Activated T-helper 1 cell treated with anti-CD3 and anti-CD28 coated beads, Interleukin-12 subunit alpha, Interleukin-12 subunit beta, Interleukin-2, Interleukin-4 antibody, amounts not matched to agents 30 ng/mL and 10 ng/mL and 1 ng/mL, durations not matched to agents 14 hours and 24 hours and 36 hours (primary cell): ENCODE measurements around the gene PLCG2. TPM values are rescaled to one million over a fixed set of nuclear protein-coding genes. Genes with fewer than 3 reads are reported as not detected.
"Not testable (repeated sequence)": the region's sequence is repeated elsewhere in the genome, so short reads cannot be mapped to it uniquely, and the experiment has no call there.

Experiments used
- DNase-seq: peaks from one replicate; pipeline ENCODE4 v3.0.0; 2021; ENCODE audit warnings: low spot score
- H3K27ac Mint-ChIP-seq: one replicate; pipeline ENCODE4 v1.8.0; 2021; ENCODE audit warnings: mild to moderate bottlenecking, mixed read lengths
- H3K27me3 Mint-ChIP-seq: one replicate; pipeline ENCODE4 v1.8.0; 2022; ENCODE audit warnings: mild to moderate bottlenecking, moderate library complexity, mixed read lengths; ENCODE audit not compliant: insufficient read depth
- H3K36me3 Mint-ChIP-seq: one replicate; pipeline ENCODE4 v1.8.0; 2021; ENCODE audit warnings: low read depth, mixed read lengths
- H3K4me1 Mint-ChIP-seq: one replicate; pipeline ENCODE4 v1.8.0; 2021; ENCODE audit warnings: low read depth, mixed read lengths
- H3K4me3 Mint-ChIP-seq: one replicate; pipeline ENCODE4 v1.8.0; 2021; ENCODE audit warnings: mild to moderate bottlenecking, moderate library complexity, mixed read lengths
- H3K9me3 Mint-ChIP-seq: one replicate; pipeline ENCODE4 v1.8.0; 2021; ENCODE audit warnings: mixed read lengths
- intact Hi-C: fragments of 100-400 bp; cut with micrococcal nuclease; formaldehyde crosslinking; loops from one replicate; pipeline ENCODE4 v1.15.1; 2024
- total RNA-seq: library from RNA; stranded (reverse); gene quantifications from 2 replicates; pipeline ENCODE4 v1.2.3, GENCODE V29; 2022

The PLCG2 gene
- total RNA-seq, 1 donor from 2014 or later = 13.7 TPM

DNA sequence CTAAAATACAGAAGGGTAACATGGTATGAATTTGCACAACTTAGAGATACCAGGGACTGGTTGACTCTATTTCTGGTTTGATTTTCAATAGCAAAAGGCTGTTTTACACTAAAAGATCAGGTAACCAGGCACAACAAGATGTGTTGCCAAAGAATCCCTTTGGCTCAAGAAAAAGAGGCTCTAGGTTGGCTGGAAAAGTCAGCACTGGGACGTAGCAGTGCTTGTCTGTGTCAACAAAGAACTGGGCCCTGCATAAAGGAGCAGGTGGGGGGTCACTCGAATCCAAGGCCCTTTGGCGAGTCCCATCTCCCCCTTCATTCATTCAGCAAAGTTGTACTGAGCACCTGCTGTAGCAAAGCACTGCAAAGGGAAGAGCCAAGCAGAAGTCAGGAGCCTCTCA is 213.8 kb downstream of the PLCG2 start:
- Mint-ChIP-seq H3K36me3 (no peaks in the 10 kb centered on the region), H3K4me1 (no peaks in the 10 kb centered on the region), H3K27ac (no peak overlapping the region), H3K27me3 (no peaks in the 10 kb centered on the region), H3K4me3 (no peak overlapping the region), H3K9me3 (no peaks in the 10 kb centered on the region)
- intact Hi-C loops = no loop called here
- no peak for DNase-seq

DNA sequence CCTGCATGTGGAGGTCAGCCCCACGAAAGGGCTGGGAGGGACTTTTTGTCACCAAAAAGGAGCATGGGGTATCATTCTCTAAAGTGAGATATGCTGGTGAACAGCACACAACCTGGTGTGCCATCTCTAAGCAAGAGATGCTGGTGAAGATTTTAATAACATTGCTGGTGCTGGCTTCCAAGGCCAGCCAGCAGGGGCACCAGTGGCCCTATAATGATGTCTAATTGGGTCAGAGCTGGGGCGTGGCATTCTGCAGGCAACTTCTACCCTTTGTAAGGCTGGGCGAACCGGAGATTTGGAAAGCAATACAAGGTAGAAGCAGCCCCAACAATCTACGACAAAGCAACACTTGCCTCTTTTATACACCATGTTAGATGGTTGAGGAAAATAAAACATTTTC is 215.4 kb downstream of the PLCG2 start:
- no peaks in the 10 kb centered on the region for H3K9me3 Mint-ChIP-seq
- no peaks in the 10 kb centered on the region for H3K4me1 Mint-ChIP-seq
- no peak overlapping the region for H3K4me3 Mint-ChIP-seq
- no peaks in the 10 kb centered on the region for H3K27me3 Mint-ChIP-seq
- peaks cover 7% of the 10 kb centered on the region for H3K36me3 Mint-ChIP-seq
- no peak overlapping the region for H3K27ac Mint-ChIP-seq
- DNase-seq = no peak
- intact Hi-C loops = loop anchor here (1.0 kb wide), 1 partner anchor 236 kb away; no protein-coding TSS in a partner anchor

DNA sequence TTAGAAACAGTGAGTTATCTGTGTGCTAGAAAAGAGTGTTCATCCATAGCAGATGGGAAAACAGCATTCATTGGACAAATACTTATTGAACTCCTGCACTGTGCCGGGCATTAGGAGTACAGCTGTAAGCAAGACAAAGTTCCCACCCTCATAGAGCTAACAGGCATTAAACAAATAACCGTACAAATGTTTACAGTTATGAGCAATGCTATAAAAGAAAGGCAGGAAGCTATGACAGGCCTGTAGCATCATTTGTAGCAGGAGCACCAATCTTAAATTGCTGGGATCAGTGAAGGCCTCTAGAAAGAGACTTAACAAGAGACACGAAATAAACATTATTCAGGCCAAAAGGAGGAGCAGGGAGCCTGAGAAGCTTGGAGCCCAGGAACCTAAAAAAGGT is 216.6 kb downstream of the PLCG2 start:
- Mint-ChIP-seq H3K9me3 (no peaks in the 10 kb centered on the region), H3K27me3 (no peaks in the 10 kb centered on the region), H3K4me3 (no peak overlapping the region), H3K27ac (no peak overlapping the region), H3K36me3 (peaks cover 7% of the 10 kb centered on the region), H3K4me1 (no peaks in the 10 kb centered on the region)
- intact Hi-C loops = no loop called here
- DNase-seq = no peak

DNA sequence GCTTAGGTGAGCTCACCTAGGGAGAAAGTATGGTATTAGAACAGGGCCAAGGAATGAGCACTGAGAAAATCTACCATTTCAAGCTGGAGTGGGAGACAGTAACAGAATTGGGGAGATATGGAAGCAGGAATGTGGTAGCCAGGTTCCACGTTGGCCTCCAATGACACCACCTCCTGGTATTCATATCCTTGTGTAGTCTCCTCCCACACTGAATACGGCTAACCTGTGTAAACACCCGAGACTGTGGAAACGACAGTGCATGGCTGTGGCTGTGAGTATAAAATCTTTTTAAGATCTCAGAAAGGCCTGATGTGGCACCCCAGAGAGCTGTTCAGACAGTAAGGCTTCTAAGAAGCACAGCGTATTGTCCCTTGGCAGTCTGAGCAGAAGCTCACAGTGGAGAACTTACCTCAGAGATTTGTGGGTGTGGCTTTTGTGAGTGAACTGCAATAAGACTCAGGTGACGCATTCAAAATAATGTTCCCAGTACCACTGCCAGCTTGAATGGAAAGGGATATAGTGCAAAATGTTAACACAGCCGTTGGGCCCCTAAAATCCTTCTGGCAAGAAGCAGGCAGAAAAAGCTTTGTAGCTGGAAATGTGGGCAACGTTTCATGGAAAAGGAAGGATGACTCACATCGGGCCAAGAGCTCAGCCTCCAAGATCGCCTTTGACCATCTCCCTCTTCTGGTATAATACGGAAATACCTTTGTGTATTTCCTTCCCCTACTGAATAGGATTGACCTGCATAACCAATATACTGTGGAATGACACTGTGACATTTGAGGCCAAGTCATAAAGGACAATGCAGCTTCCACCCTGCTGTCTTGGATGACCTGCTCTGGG is 217.8 kb downstream of the PLCG2 start:
- no peak overlapping the region for H3K4me3 Mint-ChIP-seq

DNA sequence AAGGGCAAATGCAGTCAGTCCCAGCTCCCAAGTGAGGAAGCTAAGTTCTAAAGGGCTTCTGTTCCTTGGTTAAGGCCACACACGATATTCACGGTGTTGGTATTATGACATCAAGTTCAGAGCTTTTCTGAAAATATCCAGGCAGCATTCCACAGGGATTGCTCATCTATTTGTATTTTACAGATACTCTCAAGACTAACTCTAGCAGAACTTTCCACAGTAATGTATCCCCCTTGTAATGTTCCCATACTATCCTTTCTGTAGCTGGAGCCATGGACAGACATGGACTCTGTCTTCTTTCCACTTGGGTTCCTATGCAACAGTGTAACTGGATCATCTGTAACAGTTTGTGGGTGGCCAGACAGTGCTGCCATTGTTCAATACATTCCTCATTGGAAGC is 218.6 kb downstream of the PLCG2 start:
- no peak overlapping the region for H3K4me3 Mint-ChIP-seq
- H3K27ac Mint-ChIP-seq = no peak overlapping the region
- peaks cover 12% of the 10 kb centered on the region for H3K36me3 Mint-ChIP-seq
- H3K4me1 Mint-ChIP-seq = no peaks in the 10 kb centered on the region
- intact Hi-C loops = no loop called here
- no peaks in the 10 kb centered on the region for H3K9me3 Mint-ChIP-seq
- DNase-seq = no peak
- no peaks in the 10 kb centered on the region for H3K27me3 Mint-ChIP-seq

More for the DNA sequence above, 217.8 kb downstream of the PLCG2 start:
- no peak for DNase-seq
- H3K36me3 Mint-ChIP-seq = peaks cover 7% of the 10 kb centered on the region
- H3K27ac Mint-ChIP-seq = no peak overlapping the region
- H3K4me1 Mint-ChIP-seq = no peaks in the 10 kb centered on the region
- no peaks in the 10 kb centered on the region for H3K27me3 Mint-ChIP-seq
- intact Hi-C loops = no loop called here
- no peaks in the 10 kb centered on the region for H3K9me3 Mint-ChIP-seq

DNA sequence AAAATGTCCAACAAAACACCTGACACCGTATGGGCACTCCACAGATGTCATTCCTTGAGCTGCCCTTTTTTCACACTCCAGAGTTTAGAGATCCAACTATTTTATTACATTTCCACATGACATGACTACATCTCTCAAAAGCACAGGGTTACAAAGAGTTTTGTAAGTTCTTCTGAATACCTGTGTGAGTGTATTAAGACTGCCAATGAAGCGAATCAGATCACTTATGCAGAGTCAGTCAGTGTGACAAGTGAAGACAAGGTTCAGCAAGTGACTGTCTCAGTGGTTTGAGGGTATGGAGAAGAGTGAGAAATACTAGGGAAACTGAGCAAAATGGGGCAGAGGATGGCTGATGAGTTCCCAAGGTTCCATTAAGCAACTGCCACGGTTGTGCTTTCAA is 223.7 kb downstream of the PLCG2 start:
- H3K9me3 Mint-ChIP-seq = peaks cover under 1% of the 10 kb centered on the region
- H3K27ac Mint-ChIP-seq = no peak overlapping the region
- H3K27me3 Mint-ChIP-seq = no peaks in the 10 kb centered on the region
- DNase-seq = no peak
- no peak overlapping the region for H3K4me3 Mint-ChIP-seq
- H3K4me1 Mint-ChIP-seq = no peaks in the 10 kb centered on the region
- peaks cover 14% of the 10 kb centered on the region for H3K36me3 Mint-ChIP-seq
- intact Hi-C loops = no loop called here

DNA sequence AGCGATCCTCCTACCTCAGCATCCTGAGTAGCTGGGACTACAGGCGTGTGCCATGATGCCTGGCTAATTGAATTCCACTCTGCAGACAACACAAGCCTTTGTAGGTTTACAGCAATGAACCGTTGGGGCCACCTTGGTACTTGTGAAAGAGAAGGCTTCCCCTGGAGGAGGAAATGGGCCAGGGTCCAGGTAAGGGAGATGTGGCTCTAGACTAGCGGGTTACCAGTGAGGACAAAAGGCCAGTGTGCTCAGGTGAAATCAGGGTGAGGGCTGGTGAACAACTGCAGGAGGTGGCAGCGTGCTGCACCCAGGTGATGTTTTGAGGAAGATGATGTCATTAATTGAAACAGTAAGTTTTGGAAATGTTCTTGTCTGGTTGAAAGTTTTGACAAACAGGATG is 225.5 kb downstream of the PLCG2 start:
- intact Hi-C loops = no loop called here

DNA sequence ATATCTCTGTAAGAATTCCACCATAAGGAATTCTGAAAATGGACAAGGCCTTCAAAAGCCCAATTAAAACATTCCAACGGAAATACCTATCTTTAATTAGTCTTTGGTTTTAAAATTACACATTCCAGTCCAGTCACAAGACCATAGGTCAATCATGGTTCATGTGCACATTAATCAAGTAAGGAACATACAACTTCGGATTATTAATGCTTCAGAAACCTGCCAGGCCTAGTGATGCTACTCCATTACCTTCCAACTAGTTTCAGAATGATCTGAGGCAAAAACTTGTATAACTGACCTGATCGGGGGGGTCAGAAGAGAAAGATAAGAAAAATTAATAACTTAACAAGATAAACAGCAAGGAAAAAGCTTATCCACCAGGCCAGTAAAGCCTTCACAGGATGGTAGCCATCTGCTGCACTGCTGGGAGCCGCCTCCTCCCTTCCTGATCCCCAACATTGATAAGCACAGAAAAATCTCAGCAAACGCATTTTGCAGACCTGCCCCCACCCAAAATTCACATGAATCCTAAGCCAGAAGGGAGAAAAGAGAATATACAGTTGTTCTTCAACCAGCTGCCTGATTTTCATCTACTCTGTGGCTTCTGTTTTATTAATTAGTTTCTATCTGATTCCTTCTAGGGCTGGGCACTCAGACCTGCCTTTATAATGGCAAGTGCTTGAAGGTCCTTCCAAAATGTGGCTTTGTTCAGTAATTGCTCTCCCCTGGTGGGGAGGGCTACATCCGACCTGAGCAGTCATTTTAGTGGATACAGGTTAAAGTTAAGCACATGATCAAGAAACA is 226.1 kb downstream of the PLCG2 start:
- intact Hi-C loops = no loop called here
- Mint-ChIP-seq H3K4me1 (no peaks in the 10 kb centered on the region), H3K4me3 (no peak overlapping the region), H3K9me3 (peaks cover 15% of the 10 kb centered on the region), H3K27me3 (no peaks in the 10 kb centered on the region), H3K36me3 (peaks cover 18% of the 10 kb centered on the region), H3K27ac (no peak overlapping the region)
- DNase-seq = no peak

More for the DNA sequence above, 225.5 kb downstream of the PLCG2 start:
- Mint-ChIP-seq H3K27ac (no peak overlapping the region), H3K4me1 (no peaks in the 10 kb centered on the region), H3K9me3 (peaks cover 14% of the 10 kb centered on the region), H3K4me3 (no peak overlapping the region), H3K27me3 (no peaks in the 10 kb centered on the region), H3K36me3 (peaks cover 17% of the 10 kb centered on the region)
- no peak for DNase-seq

DNA sequence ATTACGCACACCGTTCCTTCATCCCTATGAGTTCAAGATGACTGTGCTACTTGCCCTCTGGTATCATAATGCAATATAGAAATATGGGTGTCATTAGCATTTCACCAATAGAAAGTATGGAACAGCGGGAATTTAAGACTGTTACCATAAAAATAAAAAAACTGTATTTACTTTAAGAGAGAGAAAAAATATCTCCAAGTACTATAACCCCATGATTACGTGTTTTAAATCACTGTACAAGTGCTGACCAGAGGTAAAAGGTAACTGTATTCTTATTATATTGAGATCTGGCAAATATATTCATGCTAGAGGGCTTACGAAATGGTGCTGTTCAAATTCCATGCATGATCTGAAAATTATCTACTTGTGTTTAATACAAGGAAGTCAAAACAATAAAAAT is 226.9 kb downstream of the PLCG2 start:
- no peak overlapping the region for H3K4me3 Mint-ChIP-seq
- intact Hi-C loops = no loop called here
- no peak overlapping the region for H3K27ac Mint-ChIP-seq

DNA sequence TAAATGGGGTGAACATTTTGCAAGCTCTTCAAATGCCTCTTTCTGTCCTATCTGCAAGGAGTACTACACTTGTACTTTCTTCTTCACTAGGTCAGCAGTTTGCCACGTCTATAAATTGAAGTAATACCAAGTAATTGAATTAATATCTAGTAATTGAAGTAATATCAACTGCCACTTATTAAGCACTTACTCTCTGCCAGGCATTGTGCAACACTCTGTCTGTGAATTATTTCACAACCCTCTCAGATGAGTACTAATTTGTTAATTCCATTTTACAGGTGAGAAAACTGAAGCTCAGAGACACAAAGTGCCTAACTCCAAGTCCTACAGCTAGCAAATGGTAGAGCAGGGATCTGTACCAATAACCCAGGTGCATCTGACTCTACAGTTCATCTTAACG is 228.1 kb downstream of the PLCG2 start:
- H3K36me3 Mint-ChIP-seq = peaks cover 15% of the 10 kb centered on the region

More for the DNA sequence above, 226.9 kb downstream of the PLCG2 start:
- DNase-seq = no peak
- peaks cover 15% of the 10 kb centered on the region for H3K9me3 Mint-ChIP-seq
- H3K4me1 Mint-ChIP-seq = peaks cover 8% of the 10 kb centered on the region
- H3K27me3 Mint-ChIP-seq = no peaks in the 10 kb centered on the region
- H3K36me3 Mint-ChIP-seq = peaks cover 18% of the 10 kb centered on the region

DNA sequence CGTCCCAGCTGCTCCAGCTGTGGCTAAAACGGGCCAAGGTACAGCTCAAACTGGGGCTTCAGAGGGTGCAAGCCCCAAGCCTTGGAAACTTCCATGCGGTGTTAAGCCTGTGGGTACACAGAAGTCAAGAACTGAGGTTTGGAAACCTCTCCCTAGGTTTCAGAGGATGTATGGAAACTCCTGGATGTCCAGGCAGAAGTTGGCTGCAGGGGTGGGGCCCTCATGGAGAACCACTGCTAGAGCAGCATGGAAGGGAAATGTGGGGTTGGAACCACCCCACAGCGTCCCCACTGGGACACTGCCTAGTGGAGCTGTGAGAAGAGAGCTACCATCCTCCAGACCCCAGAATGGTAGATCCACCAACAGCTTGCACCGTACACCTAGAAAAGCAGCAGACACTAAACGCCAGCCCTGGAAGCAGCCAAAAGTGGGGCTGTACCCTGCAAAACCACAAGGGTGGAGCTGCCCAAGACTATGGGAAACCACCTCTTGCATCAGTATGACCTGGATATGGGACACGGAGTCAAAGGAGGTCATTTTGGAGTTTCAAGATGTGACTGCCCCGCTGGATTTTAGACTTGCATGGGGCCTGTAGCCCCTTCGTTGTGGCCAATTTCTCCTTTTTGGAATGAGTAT is 230.0 kb downstream of the PLCG2 start:
- Mint-ChIP-seq H3K4me3 (peak overlapping the region; percentile 45), H3K36me3 (peaks cover 11% of the 10 kb centered on the region), H3K27ac (no peak overlapping the region), H3K4me1 (peaks cover 16% of the 10 kb centered on the region), H3K9me3 (peaks cover 15% of the 10 kb centered on the region), H3K27me3 (peaks cover 5% of the 10 kb centered on the region)
- intact Hi-C loops = no loop called here
- no peak for DNase-seq

More for the DNA sequence above, 228.1 kb downstream of the PLCG2 start:
- H3K27ac Mint-ChIP-seq = no peak overlapping the region
- no peak overlapping the region for H3K4me3 Mint-ChIP-seq
- peaks cover 16% of the 10 kb centered on the region for H3K4me1 Mint-ChIP-seq
- peaks cover 15% of the 10 kb centered on the region for H3K9me3 Mint-ChIP-seq
- DNase-seq = no peak
- peaks cover under 1% of the 10 kb centered on the region for H3K27me3 Mint-ChIP-seq
- intact Hi-C loops = no loop called here

DNA sequence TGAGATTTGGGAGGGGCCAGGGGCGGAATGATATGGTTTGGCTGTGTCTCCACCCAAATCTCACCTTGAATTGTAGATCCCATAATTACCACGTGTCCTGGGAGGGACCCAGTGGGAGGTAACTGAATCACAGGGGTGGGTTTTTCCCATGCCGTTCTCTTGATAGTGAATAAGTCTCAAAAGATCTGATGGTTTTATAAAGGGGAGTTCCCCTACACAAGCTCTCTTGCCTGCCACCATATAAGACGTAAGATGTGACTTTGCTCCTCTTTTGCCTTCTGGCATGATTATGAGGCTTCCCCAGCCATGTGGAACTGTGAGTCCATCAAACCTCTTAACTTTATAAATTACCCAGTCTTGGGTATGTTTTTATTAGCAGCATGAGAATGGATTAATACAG is 230.7 kb downstream of the PLCG2 start:
- peaks cover 15% of the 10 kb centered on the region for H3K9me3 Mint-ChIP-seq
- not testable (repeated sequence) for H3K27me3 Mint-ChIP-seq, H3K27ac Mint-ChIP-seq, DNase-seq
- peak overlapping the region; percentile 45 for H3K4me3 Mint-ChIP-seq
- H3K4me1 Mint-ChIP-seq = peaks cover 16% of the 10 kb centered on the region
- H3K36me3 Mint-ChIP-seq = peaks cover 11% of the 10 kb centered on the region
- intact Hi-C loops = loop anchor here (2.0 kb wide), 2 partner anchors 73 to 161 kb away; partner anchors contain the start of gene MPHOSPH6
